ENCODE results near the gene MAG. TPM values are rescaled to one million over a fixed set of nuclear protein-coding genes. Genes with fewer than 3 reads are reported as not detected.

Gene MAG
- total and polyA plus RNA-seq, 9 of the 15 experiments (the other 6 are each of a cell fraction or from before 2014, with no cell fraction given) = 0.11 to 10.0 (median 1.6) TPM

DNA sequence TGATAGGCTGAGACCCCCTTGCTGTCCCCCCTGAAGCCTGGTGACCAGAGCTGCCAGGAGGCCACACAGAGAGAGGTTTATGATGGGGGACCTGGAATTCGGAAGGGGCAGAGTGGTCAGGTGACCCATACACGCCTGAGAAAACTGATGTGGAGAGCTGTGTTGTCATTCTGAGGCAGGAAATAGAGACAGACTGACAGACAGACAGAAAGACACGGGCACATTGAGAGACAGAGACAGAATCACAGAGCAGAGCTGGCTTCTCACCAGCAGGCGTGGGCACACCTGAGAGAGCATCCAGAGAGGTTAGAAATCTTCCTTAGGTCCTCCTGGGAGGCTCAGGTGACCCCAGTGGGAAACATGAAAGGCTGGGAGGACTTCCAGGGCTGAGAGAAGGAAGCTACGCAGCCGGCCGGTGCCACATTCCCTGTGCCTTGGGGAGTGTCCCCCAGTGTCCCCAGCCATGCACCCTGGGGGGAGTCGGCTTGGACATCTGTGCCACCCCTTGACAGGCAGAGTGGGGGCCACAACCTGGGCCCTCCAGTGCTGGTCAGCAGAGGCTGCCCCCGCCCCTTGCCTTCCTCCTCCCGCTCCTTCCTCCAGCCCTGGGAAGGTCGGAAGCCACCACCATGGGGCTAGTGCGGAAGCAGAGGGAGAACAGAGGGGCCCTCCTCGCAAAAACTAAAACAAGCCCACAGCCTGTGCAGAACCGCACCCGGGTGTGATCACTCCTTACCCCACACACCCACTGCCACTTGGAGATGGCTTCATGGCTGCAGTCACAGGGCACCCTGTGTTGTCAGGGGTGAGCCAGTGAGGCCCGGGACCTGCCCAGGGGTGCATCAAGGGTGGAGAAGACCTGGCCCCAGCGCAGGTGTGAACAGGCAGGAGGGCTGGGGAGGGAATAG is 57.9 kb downstream of the MAG start (continued):
- no peak for TF ChIP-seq ZNF280A (IDR thresholded peaks at IDR 0.05; ENCODE audit: low read depth, partially characterized antibody)
- no peak for TF ChIP-seq BRD4 (IDR thresholded peaks at IDR 0.05)
- TF ChIP-seq TRIM25 (IDR thresholded peaks at IDR 0.05; ENCODE audit: borderline replicate concordance) = no peak
- no peak for TF ChIP-seq HEY1 (CRISPR knock-in tag; IDR thresholded peaks at IDR 0.05; ENCODE audit: borderline replicate concordance)
- TF ChIP-seq PREB (CRISPR knock-in tag; IDR thresholded peaks at IDR 0.05) = no peak
- no peak for TF ChIP-seq CEBPB (tag; IDR thresholded peaks at IDR 0.05)
- TF ChIP-seq ZNF407 (IDR thresholded peaks at IDR 0.05; ENCODE audit: low read depth) = no peak
- TF ChIP-seq, protein P1, sequence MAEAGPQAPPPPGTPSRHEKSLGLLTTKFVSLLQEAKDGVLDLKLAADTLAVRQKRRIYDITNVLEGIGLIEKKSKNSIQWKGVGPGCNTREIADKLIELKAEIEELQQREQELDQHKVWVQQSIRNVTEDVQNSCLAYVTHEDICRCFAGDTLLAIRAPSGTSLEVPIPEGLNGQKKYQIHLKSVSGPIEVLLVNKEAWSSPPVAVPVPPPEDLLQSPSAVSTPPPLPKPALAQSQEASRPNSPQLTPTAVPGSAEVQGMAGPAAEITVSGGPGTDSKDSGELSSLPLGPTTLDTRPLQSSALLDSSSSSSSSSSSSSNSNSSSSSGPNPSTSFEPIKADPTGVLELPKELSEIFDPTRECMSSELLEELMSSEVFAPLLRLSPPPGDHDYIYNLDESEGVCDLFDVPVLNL (CRISPR knock-in tag; IDR thresholded peaks at IDR 0.05; ENCODE audit: low read depth) = no peak
- no peak for TF ChIP-seq BHLHE40 (IDR thresholded peaks at IDR 0.05; ENCODE audit: low read length)

All from K562 (cell line).